ENCODE measurements around the gene TMPRSS4. TPM values are rescaled to one million over a fixed set of nuclear protein-coding genes. Genes with fewer than 3 reads are reported as not detected.

The TMPRSS4 gene
- total and polyA plus RNA-seq, 2 experiments from 2014 or later = 0.10 to 0.58 TPM

DNA sequence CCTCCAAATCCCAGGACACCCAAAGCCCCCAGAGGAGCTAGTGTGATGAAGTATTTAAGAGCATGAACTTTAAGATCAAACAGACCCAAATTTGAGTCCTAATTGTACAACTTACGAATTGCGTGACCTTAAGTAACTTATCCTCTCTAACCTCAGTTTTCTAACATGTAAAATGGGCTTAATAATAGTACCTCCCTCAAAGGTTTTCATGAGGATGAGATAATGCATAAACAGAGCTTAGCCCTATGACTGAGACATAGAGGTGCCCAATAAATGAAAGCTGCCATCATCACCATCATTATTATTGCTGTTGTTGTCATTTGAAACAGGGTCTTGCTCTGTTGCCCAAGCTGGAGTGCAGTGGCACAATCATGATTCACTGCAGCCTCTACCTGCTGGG, 90.4 kb downstream of the TMPRSS4 start (continued):
- TF ChIP-seq, protein P1, sequence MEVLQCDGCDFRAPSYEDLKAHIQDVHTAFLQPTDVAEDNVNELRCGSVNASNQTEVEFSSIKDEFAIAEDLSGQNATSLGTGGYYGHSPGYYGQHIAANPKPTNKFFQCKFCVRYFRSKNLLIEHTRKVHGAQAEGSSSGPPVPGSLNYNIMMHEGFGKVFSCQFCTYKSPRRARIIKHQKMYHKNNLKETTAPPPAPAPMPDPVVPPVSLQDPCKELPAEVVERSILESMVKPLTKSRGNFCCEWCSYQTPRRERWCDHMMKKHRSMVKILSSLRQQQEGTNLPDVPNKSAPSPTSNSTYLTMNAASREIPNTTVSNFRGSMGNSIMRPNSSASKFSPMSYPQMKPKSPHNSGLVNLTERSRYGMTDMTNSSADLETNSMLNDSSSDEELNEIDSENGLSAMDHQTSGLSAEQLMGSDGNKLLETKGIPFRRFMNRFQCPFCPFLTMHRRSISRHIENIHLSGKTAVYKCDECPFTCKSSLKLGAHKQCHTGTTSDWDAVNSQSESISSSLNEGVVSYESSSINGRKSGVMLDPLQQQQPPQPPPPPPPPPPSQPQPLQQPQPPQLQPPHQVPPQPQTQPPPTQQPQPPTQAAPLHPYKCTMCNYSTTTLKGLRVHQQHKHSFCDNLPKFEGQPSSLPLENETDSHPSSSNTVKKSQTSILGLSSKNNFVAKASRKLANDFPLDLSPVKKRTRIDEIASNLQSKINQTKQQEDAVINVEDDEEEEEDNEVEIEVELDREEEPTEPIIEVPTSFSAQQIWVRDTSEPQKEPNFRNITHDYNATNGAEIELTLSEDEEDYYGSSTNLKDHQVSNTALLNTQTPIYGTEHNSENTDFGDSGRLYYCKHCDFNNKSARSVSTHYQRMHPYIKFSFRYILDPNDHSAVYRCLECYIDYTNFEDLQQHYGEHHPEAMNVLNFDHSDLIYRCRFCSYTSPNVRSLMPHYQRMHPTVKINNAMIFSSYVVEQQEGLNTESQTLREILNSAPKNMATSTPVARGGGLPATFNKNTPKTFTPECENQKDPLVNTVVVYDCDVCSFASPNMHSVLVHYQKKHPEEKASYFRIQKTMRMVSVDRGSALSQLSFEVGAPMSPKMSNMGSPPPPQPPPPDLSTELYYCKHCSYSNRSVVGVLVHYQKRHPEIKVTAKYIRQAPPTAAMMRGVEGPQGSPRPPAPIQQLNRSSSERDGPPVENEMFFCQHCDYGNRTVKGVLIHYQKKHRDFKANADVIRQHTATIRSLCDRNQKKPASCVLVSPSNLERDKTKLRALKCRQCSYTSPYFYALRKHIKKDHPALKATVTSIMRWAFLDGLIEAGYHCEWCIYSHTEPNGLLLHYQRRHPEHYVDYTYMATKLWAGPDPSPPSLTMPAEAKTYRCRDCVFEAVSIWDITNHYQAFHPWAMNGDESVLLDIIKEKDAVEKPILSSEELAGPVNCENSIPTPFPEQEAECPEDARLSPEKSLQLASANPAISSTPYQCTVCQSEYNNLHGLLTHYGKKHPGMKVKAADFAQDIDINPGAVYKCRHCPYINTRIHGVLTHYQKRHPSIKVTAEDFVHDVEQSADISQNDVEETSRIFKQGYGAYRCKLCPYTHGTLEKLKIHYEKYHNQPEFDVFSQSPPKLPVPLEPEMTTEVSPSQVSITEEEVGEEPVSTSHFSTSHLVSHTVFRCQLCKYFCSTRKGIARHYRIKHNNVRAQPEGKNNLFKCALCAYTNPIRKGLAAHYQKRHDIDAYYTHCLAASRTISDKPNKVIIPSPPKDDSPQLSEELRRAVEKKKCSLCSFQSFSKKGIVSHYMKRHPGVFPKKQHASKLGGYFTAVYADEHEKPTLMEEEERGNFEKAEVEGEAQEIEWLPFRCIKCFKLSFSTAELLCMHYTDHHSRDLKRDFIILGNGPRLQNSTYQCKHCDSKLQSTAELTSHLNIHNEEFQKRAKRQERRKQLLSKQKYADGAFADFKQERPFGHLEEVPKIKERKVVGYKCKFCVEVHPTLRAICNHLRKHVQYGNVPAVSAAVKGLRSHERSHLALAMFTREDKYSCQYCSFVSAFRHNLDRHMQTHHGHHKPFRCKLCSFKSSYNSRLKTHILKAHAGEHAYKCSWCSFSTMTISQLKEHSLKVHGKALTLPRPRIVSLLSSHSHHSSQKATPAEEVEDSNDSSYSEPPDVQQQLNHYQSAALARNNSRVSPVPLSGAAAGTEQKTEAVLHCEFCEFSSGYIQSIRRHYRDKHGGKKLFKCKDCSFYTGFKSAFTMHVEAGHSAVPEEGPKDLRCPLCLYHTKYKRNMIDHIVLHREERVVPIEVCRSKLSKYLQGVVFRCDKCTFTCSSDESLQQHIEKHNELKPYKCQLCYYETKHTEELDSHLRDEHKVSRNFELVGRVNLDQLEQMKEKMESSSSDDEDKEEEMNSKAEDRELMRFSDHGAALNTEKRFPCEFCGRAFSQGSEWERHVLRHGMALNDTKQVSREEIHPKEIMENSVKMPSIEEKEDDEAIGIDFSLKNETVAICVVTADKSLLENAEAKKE (CRISPR knock-in tag; IDR thresholded peaks at IDR 0.05) = no peak
- TF ChIP-seq NANOG (IDR thresholded peaks at IDR 0.05; ENCODE audit: borderline replicate concordance) (no peak), ZNF331 (CRISPR knock-in tag; IDR thresholded peaks at IDR 0.05; ENCODE audit: low read depth) (no peak), EZH2phosphoT487 (IDR thresholded peaks at IDR 0.05; ENCODE audit: unreplicated experiment) (no peak), POLR2AphosphoS5 (IDR thresholded peaks at IDR 0.05; ENCODE audit: low read depth) (no peak), STAT1 (IDR thresholded peaks at IDR 0.05; ENCODE audit: unreplicated experiment) (no peak), EZH2 (IDR thresholded peaks at IDR 0.05; ENCODE audit: low read depth, unreplicated experiment) (no peak)
- TF ChIP-seq, protein P2, sequence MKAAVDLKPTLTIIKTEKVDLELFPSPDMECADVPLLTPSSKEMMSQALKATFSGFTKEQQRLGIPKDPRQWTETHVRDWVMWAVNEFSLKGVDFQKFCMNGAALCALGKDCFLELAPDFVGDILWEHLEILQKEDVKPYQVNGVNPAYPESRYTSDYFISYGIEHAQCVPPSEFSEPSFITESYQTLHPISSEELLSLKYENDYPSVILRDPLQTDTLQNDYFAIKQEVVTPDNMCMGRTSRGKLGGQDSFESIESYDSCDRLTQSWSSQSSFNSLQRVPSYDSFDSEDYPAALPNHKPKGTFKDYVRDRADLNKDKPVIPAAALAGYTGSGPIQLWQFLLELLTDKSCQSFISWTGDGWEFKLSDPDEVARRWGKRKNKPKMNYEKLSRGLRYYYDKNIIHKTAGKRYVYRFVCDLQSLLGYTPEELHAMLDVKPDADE (IDR thresholded peaks at IDR 0.05) = no peak
- TF ChIP-seq, protein P3, sequence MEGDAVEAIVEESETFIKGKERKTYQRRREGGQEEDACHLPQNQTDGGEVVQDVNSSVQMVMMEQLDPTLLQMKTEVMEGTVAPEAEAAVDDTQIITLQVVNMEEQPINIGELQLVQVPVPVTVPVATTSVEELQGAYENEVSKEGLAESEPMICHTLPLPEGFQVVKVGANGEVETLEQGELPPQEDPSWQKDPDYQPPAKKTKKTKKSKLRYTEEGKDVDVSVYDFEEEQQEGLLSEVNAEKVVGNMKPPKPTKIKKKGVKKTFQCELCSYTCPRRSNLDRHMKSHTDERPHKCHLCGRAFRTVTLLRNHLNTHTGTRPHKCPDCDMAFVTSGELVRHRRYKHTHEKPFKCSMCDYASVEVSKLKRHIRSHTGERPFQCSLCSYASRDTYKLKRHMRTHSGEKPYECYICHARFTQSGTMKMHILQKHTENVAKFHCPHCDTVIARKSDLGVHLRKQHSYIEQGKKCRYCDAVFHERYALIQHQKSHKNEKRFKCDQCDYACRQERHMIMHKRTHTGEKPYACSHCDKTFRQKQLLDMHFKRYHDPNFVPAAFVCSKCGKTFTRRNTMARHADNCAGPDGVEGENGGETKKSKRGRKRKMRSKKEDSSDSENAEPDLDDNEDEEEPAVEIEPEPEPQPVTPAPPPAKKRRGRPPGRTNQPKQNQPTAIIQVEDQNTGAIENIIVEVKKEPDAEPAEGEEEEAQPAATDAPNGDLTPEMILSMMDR (conservative IDR thresholded peaks at IDR 0.05; ENCODE audit: low read depth in 2 of 2) = no peak
